NOMO-1 treated with dmso at 0.1 percent for 144 hours (cell line): ENCODE results near the gene VAPB.
"Not testable (repeated sequence)": the region's sequence is repeated elsewhere in the genome, so short reads cannot be mapped to it uniquely, and the experiment has no call there.

Experiments
- DNase-seq: peaks from one replicate; lab custom pipeline; 2025; ENCODE audit not compliant: unreplicated experiment; lab: John Stamatoyannopoulos, UW

The VAPB gene, protein sequence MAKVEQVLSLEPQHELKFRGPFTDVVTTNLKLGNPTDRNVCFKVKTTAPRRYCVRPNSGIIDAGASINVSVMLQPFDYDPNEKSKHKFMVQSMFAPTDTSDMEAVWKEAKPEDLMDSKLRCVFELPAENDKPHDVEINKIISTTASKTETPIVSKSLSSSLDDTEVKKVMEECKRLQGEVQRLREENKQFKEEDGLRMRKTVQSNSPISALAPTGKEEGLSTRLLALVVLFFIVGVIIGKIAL

DNA sequence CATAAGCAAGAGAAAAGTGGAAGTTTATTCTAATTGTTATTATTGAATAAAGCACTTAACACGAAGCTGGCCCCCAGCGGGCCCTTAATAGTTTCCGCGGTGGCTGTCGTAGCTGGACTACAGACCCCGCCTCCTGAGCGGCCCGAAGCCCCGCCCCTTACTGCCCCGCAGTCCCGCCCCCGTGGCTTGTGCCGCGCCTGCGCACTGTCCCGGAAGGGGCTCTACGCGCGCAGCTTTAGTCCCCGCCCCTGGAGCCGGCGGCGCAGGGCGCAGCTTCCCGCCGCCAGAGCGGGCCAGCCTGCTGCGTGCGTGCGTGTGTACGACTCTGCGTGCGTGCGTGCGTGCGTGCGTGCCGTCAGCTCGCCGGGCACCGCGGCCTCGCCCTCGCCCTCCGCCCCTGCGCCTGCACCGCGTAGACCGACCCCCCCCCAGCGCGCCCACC, at the start of gene VAPB:
Gene VAPB (plus strand): TSS at position 348 of the 442 bp plus-strand sequence. CDS start 231 bp downstream, outside the sequence.
- peak; percentile 91 for DNase-seq

DNA sequence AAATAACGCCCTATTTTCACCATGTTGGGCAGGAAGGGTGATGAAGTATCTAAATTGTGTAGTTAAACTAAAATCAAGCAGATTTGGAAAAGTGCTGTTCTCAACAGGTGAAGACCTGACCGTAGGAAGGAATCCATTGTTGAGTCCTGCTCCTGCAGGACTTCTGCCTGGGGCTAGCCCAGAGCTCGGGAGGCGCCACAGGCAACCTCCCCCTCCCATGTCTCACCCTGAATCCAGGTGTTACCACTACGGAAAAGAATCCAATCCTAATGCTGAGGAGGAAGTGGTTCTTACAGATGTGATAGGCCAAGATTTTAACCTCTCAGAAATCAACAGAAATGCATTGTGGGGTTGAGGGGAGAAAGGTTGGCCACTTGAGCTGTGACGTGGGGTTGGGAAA, 49.3 kb upstream of the VAPB start:
- no peak for DNase-seq

DNA sequence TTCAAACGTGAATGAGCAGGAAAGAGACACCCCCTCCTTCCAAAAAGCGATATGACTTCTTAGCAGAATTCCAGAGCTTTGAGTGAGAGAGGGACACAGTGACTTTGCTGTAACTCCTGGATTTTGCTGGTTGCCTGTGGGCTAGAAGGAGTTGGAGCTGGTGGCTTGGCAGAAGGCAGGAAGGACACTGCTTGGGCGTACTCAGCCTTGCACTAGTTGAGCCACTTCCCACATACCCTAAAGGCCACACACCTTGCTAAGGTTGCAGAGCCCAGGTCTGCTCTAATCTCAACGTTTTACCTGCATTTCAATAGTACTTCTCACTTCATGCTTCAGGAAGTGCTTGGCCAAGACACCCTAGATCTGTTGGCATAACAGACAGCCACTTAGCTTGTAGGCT, 48.9 kb upstream of the VAPB start:
- no peak for DNase-seq

DNA sequence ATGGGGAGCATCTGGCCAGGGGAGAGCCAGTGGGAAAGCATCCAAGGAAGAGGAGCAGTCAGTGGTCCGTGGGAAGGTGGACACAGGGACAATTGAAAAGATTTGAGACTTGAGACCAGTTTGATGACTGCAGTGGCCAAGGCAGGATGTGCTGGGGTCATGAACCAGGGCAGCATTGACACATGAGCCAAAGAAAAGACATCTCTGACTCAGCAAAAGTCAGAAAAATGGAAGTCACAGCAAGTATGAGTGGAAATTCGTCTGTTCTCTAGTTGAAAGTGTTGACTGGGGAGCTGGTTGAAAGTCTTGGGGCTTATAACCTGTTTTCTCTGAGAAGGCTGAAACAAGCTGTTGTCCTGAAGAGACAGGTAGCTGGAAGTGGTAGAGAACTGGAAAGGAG, 48.2 kb upstream of the VAPB start:
- DNase-seq: no peak

DNA sequence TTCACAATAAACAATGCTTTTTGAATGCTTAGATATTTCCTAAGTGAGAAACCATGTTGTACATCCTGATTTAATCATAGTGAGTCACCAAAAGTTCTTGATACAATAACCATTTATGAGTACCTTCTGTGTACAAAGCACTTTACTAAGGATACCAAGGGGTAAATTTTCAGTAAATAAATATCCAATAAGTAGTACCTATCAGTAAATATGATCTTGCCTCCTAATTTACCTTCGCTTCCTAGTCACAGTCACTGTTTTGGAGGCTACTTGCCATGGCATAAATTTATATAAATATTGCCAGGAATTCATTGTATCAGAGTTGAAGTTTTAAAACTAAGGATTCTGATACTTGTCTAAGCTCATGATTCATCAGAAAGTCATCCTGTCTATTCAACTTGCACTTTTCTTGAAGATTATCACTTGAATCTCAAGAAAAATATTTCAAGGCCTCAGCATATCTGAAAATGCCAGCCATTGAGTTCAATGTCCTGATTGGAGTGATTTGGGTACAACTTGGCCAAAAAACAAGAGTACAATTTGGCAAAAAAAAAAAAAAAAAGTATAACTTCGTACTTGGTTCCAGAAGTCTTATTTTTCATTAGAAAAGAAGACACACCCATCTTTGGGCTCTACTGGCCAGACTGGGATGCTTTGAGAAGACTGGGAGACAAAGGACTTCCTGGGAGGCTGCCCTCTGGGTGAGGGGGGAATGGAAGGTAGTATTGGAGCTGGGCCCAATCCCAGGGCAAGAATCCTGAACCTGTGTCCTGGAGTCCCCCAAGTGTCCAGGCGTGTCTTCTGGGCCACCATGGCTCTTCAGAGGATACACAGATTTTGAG, 46.7 kb upstream of the VAPB start:
- DNase-seq: no peak

DNA sequence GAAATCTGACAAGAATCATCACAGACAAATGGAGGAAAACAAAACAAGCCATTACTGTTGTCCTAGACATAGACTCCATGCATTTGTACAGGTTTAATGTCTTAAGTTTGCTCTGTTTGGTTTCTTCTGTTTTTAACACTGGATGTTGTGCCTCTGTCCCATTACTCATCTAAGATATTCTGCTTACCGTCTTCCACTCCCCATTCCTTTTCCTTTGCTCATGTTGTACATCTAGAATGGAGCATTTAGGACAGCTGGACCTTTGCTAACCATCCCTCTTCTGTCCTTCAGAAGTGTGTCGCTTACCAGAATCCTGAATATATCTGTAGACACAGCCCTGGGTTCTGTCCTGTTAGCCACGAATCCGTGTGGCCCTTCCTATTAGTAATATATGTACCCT, 44.3 kb upstream of the VAPB start:
- no peak for DNase-seq

DNA sequence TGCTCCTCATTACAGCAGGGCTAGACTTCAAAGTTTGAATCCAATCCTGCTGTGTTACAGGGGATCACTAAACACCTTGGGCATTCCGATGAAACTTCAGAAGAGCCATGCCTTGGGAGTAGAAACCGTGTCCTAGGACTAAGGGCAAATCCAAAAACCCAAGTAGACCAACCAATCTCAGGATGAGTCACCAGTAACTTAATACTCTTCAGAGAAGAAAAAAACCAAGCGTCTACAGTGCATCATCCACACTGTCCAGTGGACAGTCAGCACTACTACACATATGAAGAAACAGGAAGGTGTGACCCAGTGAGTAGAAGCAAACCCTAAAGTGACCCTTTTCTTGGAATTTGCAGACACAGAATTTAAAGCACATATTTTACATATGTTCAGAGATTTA, 39.5 kb upstream of the VAPB start:
- no peak for DNase-seq

DNA sequence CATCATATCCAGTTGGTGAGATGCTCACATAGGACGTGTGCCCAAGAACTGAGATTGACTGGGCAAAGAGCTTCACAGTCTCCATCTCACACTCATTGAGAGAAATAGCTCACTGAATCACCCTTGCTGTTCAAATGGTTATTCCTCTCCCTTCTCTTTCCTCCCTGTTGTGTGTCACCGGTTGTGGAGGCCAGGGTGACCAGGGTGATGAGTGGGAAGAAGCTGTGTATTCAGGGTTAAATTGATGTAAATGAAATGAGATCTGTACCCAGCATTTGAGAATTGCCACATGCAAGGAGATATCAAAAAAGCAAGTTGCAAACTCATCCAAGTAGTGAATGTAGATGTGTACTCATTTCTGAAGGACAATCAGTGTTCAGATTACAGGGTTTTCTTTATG, 36.6 kb upstream of the VAPB start:
- DNase-seq: no peak

DNA sequence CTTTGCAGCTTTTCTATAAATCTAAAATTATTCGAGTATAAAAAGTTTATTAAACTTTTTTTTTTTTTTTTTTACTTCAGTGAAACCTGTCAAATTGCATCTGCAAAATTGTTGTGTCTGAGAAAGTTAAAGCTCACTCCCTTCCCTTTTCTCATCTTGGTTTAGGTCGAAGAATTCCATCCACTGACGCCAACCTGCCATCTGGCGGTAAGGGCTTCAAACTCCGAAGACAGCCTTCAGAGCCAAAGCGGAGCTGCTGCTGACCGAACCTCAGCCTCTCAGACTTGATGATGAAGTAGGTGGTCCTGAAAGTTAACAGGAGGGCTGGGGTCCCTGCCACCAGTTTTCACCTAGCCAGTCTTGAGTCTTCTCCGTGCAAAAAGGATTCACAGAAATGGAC, 29.6 kb upstream of the VAPB start:
- DNase-seq: no peak

DNA sequence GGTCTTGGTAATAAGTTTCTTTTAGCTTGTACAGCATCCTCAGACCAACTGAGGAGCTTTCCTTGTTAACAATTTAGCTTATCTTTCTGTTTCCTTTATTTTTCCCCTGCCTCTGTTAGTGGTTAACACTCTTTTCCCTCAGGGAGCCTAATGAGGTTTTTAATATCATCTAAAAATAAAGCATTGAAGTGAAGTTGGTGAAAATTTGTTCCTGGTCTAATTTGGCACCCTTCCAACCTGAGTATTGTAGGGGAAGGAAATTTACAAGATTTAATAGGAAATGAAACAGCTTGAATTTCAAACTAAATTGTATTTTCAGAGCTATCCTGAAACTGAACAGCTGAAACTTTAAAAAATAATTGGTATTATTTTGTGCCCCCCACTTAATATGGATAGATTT, 28.1 kb upstream of the VAPB start:
- DNase-seq: no peak

DNA sequence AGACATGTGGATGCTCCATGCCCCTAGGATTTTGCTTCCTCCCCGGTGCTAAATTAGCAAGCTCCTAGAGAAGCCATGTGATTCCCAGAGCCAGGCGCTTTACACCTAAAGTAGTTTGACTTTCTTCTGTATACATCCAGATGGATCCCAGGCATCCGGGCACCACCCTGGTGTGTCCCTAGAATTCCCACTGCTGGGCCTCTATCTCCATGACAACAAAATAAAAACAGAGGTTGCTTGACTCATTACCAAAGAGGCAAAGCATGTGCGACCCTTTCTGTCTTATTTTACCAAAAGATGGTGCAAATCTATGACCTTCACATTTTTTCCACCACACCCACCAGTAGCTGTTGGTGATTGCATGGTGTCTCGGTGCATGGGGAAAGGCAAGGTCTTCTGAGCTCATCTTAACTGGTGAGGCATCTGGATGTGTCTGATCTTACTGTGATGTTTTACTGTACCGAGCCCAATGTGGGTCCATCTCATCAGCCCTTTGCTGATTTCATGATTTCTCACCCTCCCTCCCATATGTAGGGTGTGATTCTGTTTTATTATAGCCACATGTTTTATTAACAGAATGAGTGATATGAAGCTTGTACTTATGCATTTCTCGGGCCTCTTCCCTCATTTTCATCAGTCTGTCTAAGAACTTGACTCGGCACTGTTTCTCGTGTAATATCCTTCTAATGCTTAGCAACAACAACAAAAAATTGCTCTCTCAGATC, 27.4 kb upstream of the VAPB start:
- no peak for DNase-seq

DNA sequence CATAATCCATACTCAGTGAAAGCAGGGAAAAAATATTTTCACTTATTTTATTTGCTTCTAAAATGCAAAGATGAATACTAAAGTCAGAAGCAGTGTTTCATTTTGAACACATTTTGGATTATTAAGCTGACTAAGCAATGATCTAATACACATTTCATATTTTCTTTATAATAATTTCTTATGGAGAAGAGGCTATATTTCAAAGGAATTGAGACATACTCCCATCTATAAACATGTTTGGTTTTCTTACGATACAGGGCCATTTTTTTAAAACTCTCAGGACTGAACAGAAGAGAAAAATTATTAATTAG, 26.9 kb upstream of the VAPB start:
- no peak for DNase-seq

DNA sequence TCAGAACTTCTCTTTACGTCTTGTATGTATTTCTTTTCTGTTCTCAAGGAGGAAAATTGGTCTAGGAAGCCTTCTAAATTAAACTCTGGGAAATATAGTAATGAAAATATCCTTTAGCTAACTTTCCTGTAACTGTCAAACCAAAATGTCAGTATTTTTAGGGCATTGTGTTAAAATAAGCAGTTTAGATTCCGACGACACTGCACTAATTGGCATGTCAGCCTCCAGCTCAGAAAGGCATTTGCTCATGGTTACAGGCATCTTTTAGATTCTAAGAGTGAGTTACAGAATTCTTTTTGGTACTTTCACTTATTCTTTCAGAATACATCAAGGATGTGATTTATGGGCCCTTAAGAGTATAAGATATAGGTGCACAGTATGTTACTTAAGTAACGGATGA, 26.1 kb upstream of the VAPB start:
- no peak for DNase-seq

DNA sequence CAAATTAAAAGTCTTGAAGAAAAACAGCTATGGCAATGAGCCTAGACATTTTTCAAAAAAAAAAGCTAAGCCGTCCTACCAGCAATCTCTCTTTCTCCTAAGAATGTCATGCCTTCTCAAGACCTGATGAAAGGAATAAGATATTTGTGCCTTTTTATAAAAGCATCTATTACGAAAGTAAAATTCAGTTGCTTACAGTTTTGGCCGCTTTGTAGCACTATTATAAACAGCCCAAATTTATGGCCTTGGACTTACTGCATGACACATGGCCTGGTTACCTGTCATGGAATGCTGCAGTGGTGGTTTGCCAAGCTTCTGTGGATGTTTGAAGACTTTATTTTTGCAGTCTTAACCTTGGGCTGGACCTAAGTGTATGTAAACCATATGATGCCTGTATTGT, 22.2 kb upstream of the VAPB start:
- no peak for DNase-seq

DNA sequence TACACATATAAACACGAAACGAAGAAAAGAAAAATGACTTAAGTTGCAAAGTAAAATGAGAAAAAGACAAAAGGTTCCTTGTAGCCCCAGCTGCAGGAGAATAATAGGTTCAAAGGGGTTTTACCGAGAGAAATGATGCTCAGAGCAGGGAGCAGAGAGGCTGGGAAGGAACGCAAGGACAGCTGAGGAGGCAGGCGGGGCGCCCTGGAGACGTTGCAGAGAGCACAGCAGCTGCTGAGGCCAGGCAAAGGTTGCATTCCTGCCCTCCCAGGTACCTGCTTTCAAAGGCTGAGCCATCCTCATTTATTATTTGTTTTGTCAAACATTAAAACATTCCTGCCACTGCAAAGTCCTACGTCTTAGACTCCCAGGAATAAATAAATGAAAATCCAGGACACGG, 16.2 kb upstream of the VAPB start:
- DNase-seq: no peak

DNA sequence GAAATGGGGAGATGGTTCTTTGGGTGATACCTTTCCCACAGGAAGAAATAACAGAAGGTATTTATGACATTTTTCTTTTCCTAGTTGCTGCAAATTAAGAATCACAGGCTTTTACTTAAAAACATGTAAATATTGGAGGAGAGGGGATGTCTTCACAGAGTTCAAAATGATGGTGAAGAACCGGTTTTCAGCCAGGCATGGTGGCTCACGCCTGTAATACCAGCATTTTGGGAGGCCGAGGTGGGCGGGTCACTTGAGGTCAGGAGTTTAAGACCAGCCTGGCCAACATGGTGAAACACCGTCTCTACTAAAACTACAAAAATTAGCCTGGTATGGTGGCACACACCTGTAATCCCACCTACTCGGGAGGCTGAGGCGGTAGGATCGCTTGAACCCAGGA, 15.7 kb upstream of the VAPB start:
- not testable (repeated sequence) for DNase-seq

DNA sequence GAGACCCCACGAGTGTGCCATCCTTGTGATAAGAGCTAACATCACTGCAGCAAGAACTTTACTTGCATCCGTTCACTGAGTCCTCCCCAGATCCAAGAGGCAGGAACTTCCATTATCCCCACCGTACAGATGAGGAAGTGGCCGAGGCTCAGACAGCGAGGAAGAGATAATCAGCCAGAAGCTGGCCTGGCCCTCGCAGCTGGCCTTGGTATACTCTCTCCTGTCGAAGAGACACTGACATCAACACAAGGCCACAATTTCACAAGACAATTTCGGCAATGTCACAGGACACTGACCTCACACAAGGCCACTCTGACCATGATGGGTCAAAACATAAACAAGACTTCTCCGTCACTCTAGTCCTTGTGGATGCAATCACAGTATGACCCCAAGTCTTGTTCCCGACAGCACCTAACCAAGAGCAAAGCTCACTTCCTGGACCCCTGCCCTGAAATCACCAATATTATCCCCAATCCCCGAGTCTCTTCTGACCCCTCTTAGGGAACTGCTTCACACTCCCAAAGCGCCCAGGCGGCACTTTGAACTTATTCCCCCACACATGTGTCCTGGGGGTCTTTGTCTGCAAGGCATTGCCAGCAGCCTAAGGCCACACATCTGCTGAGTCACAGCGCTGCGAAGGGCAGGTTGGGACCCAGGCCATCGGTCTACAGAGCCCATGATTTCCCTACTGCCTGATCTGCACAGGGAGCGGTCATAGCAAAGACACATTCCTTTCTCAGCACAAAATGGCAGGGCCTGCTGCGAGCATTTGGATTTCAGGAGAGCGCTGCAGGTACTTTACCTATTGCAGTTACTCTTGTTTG, 14.8 kb upstream of the VAPB start:
- DNase-seq: no peak

DNA sequence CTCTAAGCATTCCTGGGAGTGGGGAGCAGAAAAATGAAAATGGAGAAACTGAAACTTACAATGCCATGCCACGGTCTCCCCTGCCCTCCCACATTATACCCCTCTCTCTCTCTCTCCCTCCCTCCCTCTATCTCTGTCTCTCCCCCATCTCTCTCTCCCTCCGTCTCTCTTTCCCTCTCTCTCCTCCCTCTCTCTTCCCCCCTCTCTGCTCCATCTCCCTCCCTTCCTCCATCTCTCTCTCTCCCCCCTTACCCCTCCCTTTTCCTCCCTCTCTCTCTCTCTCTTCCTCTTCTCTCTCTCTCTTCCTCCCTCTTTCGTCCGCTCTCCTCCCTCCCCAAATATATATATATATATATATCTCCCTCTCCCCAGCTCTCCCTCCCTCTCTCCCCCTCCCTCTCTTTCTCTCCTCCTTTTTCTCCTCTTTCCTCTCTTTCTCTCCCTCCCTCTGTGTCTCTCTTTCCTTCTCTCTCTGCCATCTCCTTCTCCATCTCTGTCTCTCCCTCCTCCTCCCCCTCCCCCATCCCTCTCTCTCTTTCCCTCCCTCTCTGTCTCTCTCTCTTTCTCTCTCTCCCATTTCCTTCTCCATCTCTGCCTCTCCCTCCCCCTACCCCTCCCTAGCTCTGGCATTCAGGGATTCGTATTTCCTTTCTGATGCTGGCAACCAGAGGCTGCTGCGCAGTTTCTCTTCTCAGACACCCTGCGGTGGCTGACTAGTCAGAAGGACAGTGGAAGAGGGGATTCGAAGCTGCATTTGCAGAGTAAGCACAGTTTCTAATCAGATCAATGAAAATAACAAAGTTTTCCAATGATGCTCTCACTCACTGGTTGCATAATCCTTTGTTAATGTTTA, 13.9 kb upstream of the VAPB start:
- no peak for DNase-seq

DNA sequence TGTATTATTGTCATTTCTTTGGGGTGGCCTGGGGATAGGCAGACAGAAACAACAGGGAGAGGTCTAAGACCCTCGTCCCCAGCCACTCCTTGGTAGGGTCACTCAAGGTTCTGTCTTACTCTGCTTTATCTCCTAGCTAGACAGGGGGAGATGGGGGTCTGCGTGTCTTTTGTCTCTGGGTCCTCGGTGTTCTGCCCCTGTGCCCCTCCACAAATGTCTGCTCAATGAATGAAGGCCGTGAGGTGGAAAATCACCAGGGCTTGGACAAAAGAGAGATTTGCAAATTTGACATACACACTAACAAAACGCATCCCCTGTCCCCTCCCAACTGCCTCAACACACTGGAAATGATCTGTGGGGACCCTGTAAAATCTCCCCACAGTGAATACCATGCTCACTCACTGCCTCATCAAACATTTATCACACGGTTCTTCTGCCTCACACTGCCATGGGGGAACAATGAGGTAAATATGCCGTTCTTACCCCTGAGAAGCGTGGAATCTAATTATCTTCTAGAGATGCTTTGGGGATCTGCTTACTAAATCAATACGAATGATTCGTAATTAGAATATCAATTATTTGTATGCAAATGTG, 13.2 kb upstream of the VAPB start:
- DNase-seq: no peak

DNA sequence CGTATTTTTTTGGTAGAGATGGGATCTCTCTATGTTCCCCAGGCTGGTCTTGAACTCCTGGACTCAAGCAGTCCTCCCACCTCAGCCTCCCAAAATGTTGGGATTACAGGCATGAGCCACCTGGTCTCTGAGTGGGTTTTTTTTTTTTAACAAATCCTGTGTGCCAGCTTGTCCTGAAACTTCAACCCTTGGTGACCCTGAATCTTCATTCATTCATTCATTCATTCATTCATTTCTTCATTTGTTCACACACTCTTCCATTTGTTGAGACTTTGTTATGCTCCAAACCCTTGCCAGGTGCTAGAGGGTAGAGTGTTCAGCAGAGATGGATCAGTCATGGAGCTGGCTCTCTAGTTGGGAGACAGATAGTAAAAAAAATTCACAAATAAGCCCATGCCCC, 12.0 kb upstream of the VAPB start:
- no peak for DNase-seq
